Endothelial cell of umbilical vein (primary cell): ENCODE results near the gene LCN12. TPM values are rescaled to one million over a fixed set of nuclear protein-coding genes. Genes with fewer than 3 reads are reported as not detected.

Experiments used
- BruUV-seq: library from RNA; stranded (reverse); fragments of 400-500 nt; replicated peaks from 2 replicates; lab custom pipeline; 2021; lab: Mats Ljungman, UMichigan
- CTCF ChIA-PET: fragments of 300-600, 350-600 bp; sonication (Branson Sonifier 250); formaldehyde crosslinking; loops from one replicate; lab custom pipeline; 2021; ENCODE audit warnings: antibody characterized with exemption, inconsistent platforms; lab: Charles Lee
- POLR2A ChIA-PET: fragments of 300-600, 350-600 bp; sonication (Branson Sonifier 250); formaldehyde crosslinking; loops from one replicate; lab custom pipeline; 2021; ENCODE audit warnings: antibody characterized with exemption, inconsistent platforms; lab: Charles Lee
- DNase-seq: peaks from one replicate; pipeline ENCODE4 v3.0.0-alpha.2; 2011; ENCODE audit warnings: low read depth, low spot score
- FAIRE-seq: peaks from 2 replicates; lab custom pipeline; 2011; peaks lifted over from hg19 to GRCh38; lab: Jason Lieb, UNC
- H2AFZ ChIP-seq: 2 replicates; pipeline ENCODE4 v1.6.0; 2012; ENCODE audit warnings: low read depth, low read length, control low read depth, inconsistent platforms
- H3K27ac ChIP-seq: 2 replicates; pipeline ENCODE4 v1.5.1; 2011; ENCODE audit warnings: low read depth, mild to moderate bottlenecking, control low read depth, low read length, moderate library complexity; ENCODE audit not compliant: insufficient read depth
- H3K27me3 ChIP-seq, 2 experiments: 2 replicates each; pipeline versions ENCODE4 v1.6.0 to v1.6.1; 2011; ENCODE audit warnings: low read length in 2 of 2, mixed read lengths in 1 of 2; ENCODE audit not compliant: control insufficient read depth in 2 of 2, insufficient read depth in 2 of 2
- H3K36me3 ChIP-seq, 2 experiments: 2 replicates in 1 of 2; 3 replicates in 1 of 2; pipeline ENCODE4 v1.5.1; 2011; ENCODE audit warnings: low read length in 2 of 2, mild to moderate bottlenecking in 1 of 2, moderate library complexity in 1 of 2; ENCODE audit not compliant: control insufficient read depth in 2 of 2, insufficient read depth in 2 of 2; ENCODE audit errors: extremely low read depth in 1 of 2
- H3K4me1 ChIP-seq: 3 replicates; pipeline ENCODE4 v1.5.1; 2011; ENCODE audit warnings: mild to moderate bottlenecking, low read length; ENCODE audit not compliant: control insufficient read depth, insufficient read depth; ENCODE audit errors: extremely low read depth
- H3K4me2 ChIP-seq: 2 replicates; pipeline ENCODE4 v1.6.1; 2011; ENCODE audit warnings: low read length, control low read depth, mixed read lengths; ENCODE audit not compliant: insufficient read depth
- H3K4me3 ChIP-seq, 3 experiments: fragments of 200-600 bp in 1 of 3; sonication (generic), shearing (Covaris generic) in 1 of 3; replicated peaks in 1 of 3; 2 replicates each; pipeline ENCODE4 v1.5.1; 2011 to 2016; ENCODE audit warnings: control low read depth in 3 of 3, low read length in 3 of 3, mild to moderate bottlenecking in 2 of 3, inconsistent platforms in 1 of 3, low read depth in 1 of 3, moderate library complexity in 1 of 3; ENCODE audit not compliant: insufficient read depth in 1 of 3
- H3K79me2 ChIP-seq: 2 replicates; pipeline ENCODE4 v1.6.0; 2012; ENCODE audit warnings: low read length, inconsistent platforms; ENCODE audit not compliant: control insufficient read depth, insufficient read depth
- H3K9ac ChIP-seq: replicated peaks from 2 replicates; pipeline ENCODE3; 2011; ENCODE audit warnings: low read length, control low read depth; ENCODE audit not compliant: insufficient read depth; ENCODE audit errors: extremely low read depth
- H3K9me1 ChIP-seq: replicated peaks from 3 replicates; pipeline ENCODE4 v1.6.0; 2011; ENCODE audit warnings: mild to moderate bottlenecking, low read length; ENCODE audit not compliant: control insufficient read depth, insufficient read depth; ENCODE audit errors: extremely low read depth
- H3K9me3 ChIP-seq: replicated peaks from 2 replicates; pipeline ENCODE4 v1.5.1; 2012; ENCODE audit warnings: low read length, inconsistent platforms; ENCODE audit not compliant: control insufficient read depth, insufficient read depth
- H4K20me1 ChIP-seq: replicated peaks from 2 replicates; pipeline ENCODE3; 2011; ENCODE audit warnings: mild to moderate bottlenecking, low read length; ENCODE audit not compliant: control insufficient read depth, insufficient read depth; ENCODE audit errors: extremely low read depth
- EZH2 ChIP-seq: IDR thresholded peaks from 2 replicates; pipeline ENCODE4 v1.6.1; 2012; ENCODE audit warnings: borderline replicate concordance, low read depth, mild to moderate bottlenecking, moderate library complexity, low read length, inconsistent platforms; ENCODE audit not compliant: severe bottlenecking
- FOS ChIP-seq: IDR thresholded peaks from 2 replicates; pipeline ENCODE4 v1.6.1; 2011; ENCODE audit warnings: mild to moderate bottlenecking, low read length, moderate library complexity, borderline replicate concordance; ENCODE audit not compliant: insufficient read depth
- GATA2 ChIP-seq: IDR thresholded peaks from 2 replicates; pipeline ENCODE4 v1.7.0; 2011; ENCODE audit warnings: low read depth, mild to moderate bottlenecking, moderate library complexity, mixed read lengths, low read length; ENCODE audit not compliant: insufficient read length, insufficient read depth
- JUN ChIP-seq: IDR thresholded peaks from 2 replicates; pipeline ENCODE4 v1.6.1; 2011; ENCODE audit warnings: borderline replicate concordance, low read depth; ENCODE audit not compliant: insufficient read length, insufficient read depth
- MYC ChIP-seq: IDR thresholded peaks from one replicate; pipeline ENCODE4 v1.6.1; 2011; ENCODE audit warnings: mild to moderate bottlenecking, low read depth, low read length
- POLR2A ChIP-seq: IDR thresholded peaks from 2 replicates; pipeline ENCODE4 v1.6.1; 2012; ENCODE audit warnings: low read depth, mild to moderate bottlenecking, control low read depth, low read length
- POLR2AphosphoS5 ChIP-seq: IDR thresholded peaks from 2 replicates; pipeline ENCODE4 v1.6.1; 2012; ENCODE audit warnings: low read depth, mild to moderate bottlenecking, control low read depth, low read length, moderate library complexity; ENCODE audit not compliant: insufficient read depth
- dilution Hi-C: fragments of 300-500 bp; cut with MboI; formaldehyde crosslinking; loops from one replicate; pipeline ENCODE4 v1.15.0; 2019; ENCODE audit warnings: low sequenced_read_pairs; ENCODE audit not compliant: extremely low pct_ligation_motif_present
- intact Hi-C: fragments of 100-400 bp; cut with micrococcal nuclease; formaldehyde crosslinking; loops from one replicate; pipeline ENCODE4 v1.10.0; 2022
- polyA plus RNA-seq, 4 experiments: library from polyadenylated mRNA; depleted of rRNA in 3 of 4; stranded (reverse) in 3 of 4; unstranded in 1 of 4; fragments of >200 nt; gene quantifications; 2 replicates each; pipeline versions ENCODE4 v1.2.1 to v1.2.3, GENCODE V29; 2011 to 2012; ENCODE audit warnings: missing spikeins in 1 of 4
- total RNA-seq: library from RNA; stranded (reverse); gene quantifications from 2 replicates; pipeline ENCODE4 v1.2.3, GENCODE V29; 2021
- TF ChIP-seq, protein P1 (sequence below): IDR thresholded peaks from 2 replicates; pipeline ENCODE4 v1.6.1; 2011; ENCODE audit not compliant: insufficient read depth, insufficient read length
- TF ChIP-seq, protein P2 (sequence below), 2 donors: IDR thresholded peaks; 1 replicate in 1 of 2; 2 replicates in 1 of 2; pipeline ENCODE4 v1.5.1; 2011; ENCODE audit warnings: low read length in 2 of 2, mild to moderate bottlenecking in 2 of 2, moderate library complexity in 2 of 2, control low read depth in 1 of 2, inconsistent platforms in 1 of 2, low read depth in 1 of 2; ENCODE audit not compliant: insufficient read depth in 1 of 2; ENCODE audit errors: extremely low read depth in 1 of 2

The LCN12 gene
- total and polyA plus RNA-seq, 2 donors (not counting 3 experiments of a cell fraction or from before 2014, with no cell fraction given) = 0.35 to 0.52 TPM

GRCh38 chr9:136936645-136937170 lies 15.4 kb upstream of the LCN12 start:
- no TSS peak for BruUV-seq
- Histone ChIP-seq H3K9me3 (no peaks in the 10 kb centered on the region), H4K20me1 (no peaks in the 10 kb centered on the region), H3K27ac (no peak overlapping the region), H3K4me2 (no peak overlapping the region), H3K4me3 (no peak overlapping the region), H3K9me1 (no peaks in the 10 kb centered on the region), H3K79me2 (peaks cover 3% of the 10 kb centered on the region), H3K27me3 (no peaks in the 10 kb centered on the region), H2AFZ (no peak overlapping the region), H3K9ac (no peak overlapping the region), H3K36me3 (peaks cover 0 to 22% of the 10 kb centered on the region in 2 experiments), H3K4me1 (no peaks in the 10 kb centered on the region)
- POLR2A ChIA-PET = no interaction called here
- DNase-seq (no peak), FAIRE-seq (no peak)
- intact Hi-C loops = loop anchor here (5.0 kb wide), 1 partner anchor 69 kb away; the partner anchor contains the start of gene EDF1
- TF ChIP-seq MYC = no peak
- TF ChIP-seq, protein P1, sequence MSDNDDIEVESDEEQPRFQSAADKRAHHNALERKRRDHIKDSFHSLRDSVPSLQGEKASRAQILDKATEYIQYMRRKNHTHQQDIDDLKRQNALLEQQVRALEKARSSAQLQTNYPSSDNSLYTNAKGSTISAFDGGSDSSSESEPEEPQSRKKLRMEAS = no peak
- TF ChIP-seq GATA2 = no peak
- no peak for TF ChIP-seq EZH2
- TF ChIP-seq JUN = no peak
- TF ChIP-seq POLR2AphosphoS5 = no peak
- TF ChIP-seq, protein P2, sequence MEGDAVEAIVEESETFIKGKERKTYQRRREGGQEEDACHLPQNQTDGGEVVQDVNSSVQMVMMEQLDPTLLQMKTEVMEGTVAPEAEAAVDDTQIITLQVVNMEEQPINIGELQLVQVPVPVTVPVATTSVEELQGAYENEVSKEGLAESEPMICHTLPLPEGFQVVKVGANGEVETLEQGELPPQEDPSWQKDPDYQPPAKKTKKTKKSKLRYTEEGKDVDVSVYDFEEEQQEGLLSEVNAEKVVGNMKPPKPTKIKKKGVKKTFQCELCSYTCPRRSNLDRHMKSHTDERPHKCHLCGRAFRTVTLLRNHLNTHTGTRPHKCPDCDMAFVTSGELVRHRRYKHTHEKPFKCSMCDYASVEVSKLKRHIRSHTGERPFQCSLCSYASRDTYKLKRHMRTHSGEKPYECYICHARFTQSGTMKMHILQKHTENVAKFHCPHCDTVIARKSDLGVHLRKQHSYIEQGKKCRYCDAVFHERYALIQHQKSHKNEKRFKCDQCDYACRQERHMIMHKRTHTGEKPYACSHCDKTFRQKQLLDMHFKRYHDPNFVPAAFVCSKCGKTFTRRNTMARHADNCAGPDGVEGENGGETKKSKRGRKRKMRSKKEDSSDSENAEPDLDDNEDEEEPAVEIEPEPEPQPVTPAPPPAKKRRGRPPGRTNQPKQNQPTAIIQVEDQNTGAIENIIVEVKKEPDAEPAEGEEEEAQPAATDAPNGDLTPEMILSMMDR (IDR thresholded peaks at IDR 0.05; ENCODE audit: extremely low read depth in 1 of 2, insufficient read depth in 1 of 2, low read depth in 1 of 2, low read length in 2 of 2) = no peak
- TF ChIP-seq POLR2A = no peak
- TF ChIP-seq FOS = no peak
- dilution Hi-C loops = loop anchor here (25.0 kb wide), 1 partner anchor 124 kb away; the partner anchor contains the start of gene RABL6
- CTCF ChIA-PET = interaction anchor here (1.1 to 1.6 kb wide), 2 partner anchors 38 to 99 kb away, joined by 3 read pairs; no protein-coding TSS in a partner anchor
